NT2/D1 (cell line): ENCODE measurements around the gene MRPS24.
"Not testable (repeated sequence)": the region's sequence is repeated elsewhere in the genome, so short reads cannot be mapped to it uniquely, and the experiment has no call there.

Experiments
- SUZ12 ChIP-seq: IDR thresholded peaks from 2 replicates; pipeline ENCODE4 v1.6.1; 2011; ENCODE audit not compliant: insufficient read length, insufficient read depth; ENCODE audit errors: extremely low read depth
- YY1 ChIP-seq: IDR thresholded peaks from 2 replicates; pipeline ENCODE4 v1.6.1; 2011; ENCODE audit not compliant: insufficient read length, insufficient read depth
- ZNF274 ChIP-seq: IDR thresholded peaks from 2 replicates; pipeline ENCODE4 v1.6.1; 2011; ENCODE audit warnings: mild to moderate bottlenecking, low read depth, low read length

GRCh38 chr7:43824513-43824912, 44.8 kb downstream of the MRPS24 start:
- not testable (repeated sequence) for TF ChIP-seq ZNF274, YY1, SUZ12
